SK-N-SH treated with all-trans-retinoic acid at 6 μM for 48 hours (cell line): ENCODE data around the gene CCNH.

Experiments used
- ATAC-seq: fragments of 200-7000 bp; cut with Tn5 transposase; 3 replicates; pipeline ENCODE4 v1.9.1; 2020; ENCODE audit warnings: mild to moderate bottlenecking, moderate library complexity
- BACH2 ChIP-seq: fragments of 250-450 bp; sonication (Bioruptor Pico); IDR thresholded peaks from 2 replicates; pipeline ENCODE4 v1.9.0; 2021; ENCODE audit warnings: mild to moderate bottlenecking, borderline replicate concordance
- CSDC2 ChIP-seq: fragments of 250-450 bp; sonication (Bioruptor Pico); IDR thresholded peaks from 2 replicates; pipeline ENCODE4 v1.5.0; 2020; ENCODE audit warnings: mild to moderate bottlenecking, moderate library complexity
- GLIS3 ChIP-seq: fragments of 250-450 bp; sonication (Bioruptor Pico); IDR thresholded peaks from 2 replicates; pipeline ENCODE4 v1.5.0; 2020; ENCODE audit warnings: mild to moderate bottlenecking, moderate library complexity
- ISL1 ChIP-seq: fragments of 250-450 bp; sonication (Bioruptor Pico); IDR thresholded peaks from 2 replicates; pipeline ENCODE4 v2.1.2; 2022; ENCODE audit warnings: mild to moderate bottlenecking, moderate library complexity
- OSR1 ChIP-seq: fragments of 250-450 bp; sonication (Bioruptor Pico); IDR thresholded peaks from 2 replicates; pipeline ENCODE4 v1.8.0; 2022; ENCODE audit warnings: moderate library complexity, mild to moderate bottlenecking, inconsistent platforms
- PPARA ChIP-seq: fragments of 250-450 bp; sonication (Bioruptor Pico); IDR thresholded peaks from 2 replicates; pipeline ENCODE4 v1.5.0; 2020; ENCODE audit warnings: mild to moderate bottlenecking, borderline replicate concordance
- RARB ChIP-seq: fragments of 250-450 bp; sonication (Bioruptor Pico); IDR thresholded peaks from 2 replicates; pipeline ENCODE4 v1.8.0; 2021; ENCODE audit warnings: mild to moderate bottlenecking, moderate library complexity
- SNAI2 ChIP-seq: fragments of 250-450 bp; sonication (Bioruptor Pico); IDR thresholded peaks from 2 replicates; pipeline ENCODE4 v1.5.0; 2020; ENCODE audit warnings: mild to moderate bottlenecking, moderate library complexity
- TCF4 ChIP-seq: fragments of 250-450 bp; sonication (Bioruptor Pico); IDR thresholded peaks from 2 replicates; pipeline ENCODE4 v1.8.0; 2021; ENCODE audit warnings: mild to moderate bottlenecking, moderate library complexity, borderline replicate concordance
- TOX ChIP-seq: fragments of 250-450 bp; sonication (Bioruptor Pico); IDR thresholded peaks from 2 replicates; pipeline ENCODE4 v1.8.0; 2021; ENCODE audit warnings: mild to moderate bottlenecking, moderate library complexity, borderline replicate concordance
- ZC3H10 ChIP-seq: fragments of 250-450 bp; sonication (Bioruptor Pico); IDR thresholded peaks from 2 replicates; pipeline ENCODE4 v1.5.1; 2021; ENCODE audit warnings: mild to moderate bottlenecking, moderate library complexity
- ZFP30 ChIP-seq: fragments of 450-650 bp; formaldehyde crosslinking; IDR thresholded peaks from 2 replicates; pipeline ENCODE4 v1.5.0; 2022; ENCODE audit warnings: mild to moderate bottlenecking, moderate library complexity
- ZNF565 ChIP-seq: fragments of 450-650 bp; formaldehyde crosslinking; conservative IDR thresholded peaks from 2 replicates; pipeline ENCODE4 v1.5.0; 2020; ENCODE audit warnings: low read depth, mild to moderate bottlenecking, moderate library complexity
- ZNF70 ChIP-seq: fragments of 450-650 bp; formaldehyde crosslinking; IDR thresholded peaks from 2 replicates; pipeline ENCODE4 v1.5.0; 2020; ENCODE audit warnings: mild to moderate bottlenecking, moderate library complexity
- ZNF8 ChIP-seq: fragments of 450-650 bp; formaldehyde crosslinking; IDR thresholded peaks from 2 replicates; pipeline ENCODE4 v1.5.0; 2020; ENCODE audit warnings: mild to moderate bottlenecking, moderate library complexity
- TF ChIP-seq, protein P1 (sequence below): fragments of 250-450 bp; sonication (Bioruptor Pico); IDR thresholded peaks from 2 replicates; pipeline ENCODE4 v1.5.0; 2020; ENCODE audit warnings: mild to moderate bottlenecking, moderate library complexity
- TF ChIP-seq, protein P2 (sequence below): fragments of 250-450 bp; sonication (Bioruptor Pico); IDR thresholded peaks from 2 replicates; pipeline ENCODE4 v1.5.1; 2021; ENCODE audit warnings: mild to moderate bottlenecking, moderate library complexity
- TF ChIP-seq, protein P3 (sequence below): fragments of 250-450 bp; sonication (Bioruptor Pico); IDR thresholded peaks from 2 replicates; pipeline ENCODE4 v1.8.0; 2020; ENCODE audit warnings: mild to moderate bottlenecking, moderate library complexity, borderline replicate concordance
- TF ChIP-seq, protein P4 (sequence below): fragments of 250-450 bp; sonication (Bioruptor Pico); IDR thresholded peaks from 2 replicates; pipeline ENCODE4 v1.8.0; 2021; ENCODE audit warnings: low read depth, mild to moderate bottlenecking, moderate library complexity, borderline replicate concordance
- TF ChIP-seq, protein P5 (sequence below): fragments of 250-450 bp; sonication (Bioruptor Pico); IDR thresholded peaks from 2 replicates; pipeline ENCODE4 v1.5.1; 2020; ENCODE audit warnings: low read depth, mild to moderate bottlenecking, moderate library complexity

The CCNH gene

DNA sequence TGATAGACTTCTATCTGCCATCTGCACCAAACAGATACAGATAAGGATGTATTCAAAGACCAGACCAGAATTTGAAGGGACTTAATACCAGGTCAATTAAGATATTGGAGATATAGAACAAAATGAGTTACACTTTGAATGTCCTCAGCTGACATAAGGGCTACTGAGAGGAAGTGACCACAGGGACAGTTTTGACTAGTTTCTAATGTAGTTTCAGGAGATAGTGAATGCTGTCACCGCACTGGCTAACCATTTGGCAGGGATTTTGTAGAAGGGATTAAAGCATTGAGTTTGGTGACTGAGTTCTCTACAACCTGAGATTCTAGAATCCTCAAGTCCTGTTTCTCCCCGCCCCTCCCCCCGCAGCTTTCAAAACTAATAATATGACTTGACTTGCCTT is 22.7 kb downstream of the CCNH start:
- ATAC-seq, result no peak
- TF ChIP-seq ZNF70 (CRISPR knock-in tag) (no peak), GLIS3 (no peak), SNAI2 (no peak), OSR1 (CRISPR knock-in tag) (no peak), ISL1 (CRISPR knock-in tag) (no peak), RARB (CRISPR knock-in tag) (no peak), ZNF8 (CRISPR knock-in tag) (no peak), ZC3H10 (CRISPR knock-in tag) (no peak), ZNF565 (no peak), PPARA (CRISPR knock-in tag) (no peak), TOX (no peak), CSDC2 (CRISPR knock-in tag) (no peak)
- TF ChIP-seq, protein P1, sequence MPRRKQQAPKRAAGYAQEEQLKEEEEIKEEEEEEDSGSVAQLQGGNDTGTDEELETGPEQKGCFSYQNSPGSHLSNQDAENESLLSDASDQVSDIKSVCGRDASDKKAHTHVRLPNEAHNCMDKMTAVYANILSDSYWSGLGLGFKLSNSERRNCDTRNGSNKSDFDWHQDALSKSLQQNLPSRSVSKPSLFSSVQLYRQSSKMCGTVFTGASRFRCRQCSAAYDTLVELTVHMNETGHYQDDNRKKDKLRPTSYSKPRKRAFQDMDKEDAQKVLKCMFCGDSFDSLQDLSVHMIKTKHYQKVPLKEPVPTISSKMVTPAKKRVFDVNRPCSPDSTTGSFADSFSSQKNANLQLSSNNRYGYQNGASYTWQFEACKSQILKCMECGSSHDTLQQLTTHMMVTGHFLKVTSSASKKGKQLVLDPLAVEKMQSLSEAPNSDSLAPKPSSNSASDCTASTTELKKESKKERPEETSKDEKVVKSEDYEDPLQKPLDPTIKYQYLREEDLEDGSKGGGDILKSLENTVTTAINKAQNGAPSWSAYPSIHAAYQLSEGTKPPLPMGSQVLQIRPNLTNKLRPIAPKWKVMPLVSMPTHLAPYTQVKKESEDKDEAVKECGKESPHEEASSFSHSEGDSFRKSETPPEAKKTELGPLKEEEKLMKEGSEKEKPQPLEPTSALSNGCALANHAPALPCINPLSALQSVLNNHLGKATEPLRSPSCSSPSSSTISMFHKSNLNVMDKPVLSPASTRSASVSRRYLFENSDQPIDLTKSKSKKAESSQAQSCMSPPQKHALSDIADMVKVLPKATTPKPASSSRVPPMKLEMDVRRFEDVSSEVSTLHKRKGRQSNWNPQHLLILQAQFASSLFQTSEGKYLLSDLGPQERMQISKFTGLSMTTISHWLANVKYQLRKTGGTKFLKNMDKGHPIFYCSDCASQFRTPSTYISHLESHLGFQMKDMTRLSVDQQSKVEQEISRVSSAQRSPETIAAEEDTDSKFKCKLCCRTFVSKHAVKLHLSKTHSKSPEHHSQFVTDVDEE (CRISPR knock-in tag), result no peak
- TF ChIP-seq, protein P2, sequence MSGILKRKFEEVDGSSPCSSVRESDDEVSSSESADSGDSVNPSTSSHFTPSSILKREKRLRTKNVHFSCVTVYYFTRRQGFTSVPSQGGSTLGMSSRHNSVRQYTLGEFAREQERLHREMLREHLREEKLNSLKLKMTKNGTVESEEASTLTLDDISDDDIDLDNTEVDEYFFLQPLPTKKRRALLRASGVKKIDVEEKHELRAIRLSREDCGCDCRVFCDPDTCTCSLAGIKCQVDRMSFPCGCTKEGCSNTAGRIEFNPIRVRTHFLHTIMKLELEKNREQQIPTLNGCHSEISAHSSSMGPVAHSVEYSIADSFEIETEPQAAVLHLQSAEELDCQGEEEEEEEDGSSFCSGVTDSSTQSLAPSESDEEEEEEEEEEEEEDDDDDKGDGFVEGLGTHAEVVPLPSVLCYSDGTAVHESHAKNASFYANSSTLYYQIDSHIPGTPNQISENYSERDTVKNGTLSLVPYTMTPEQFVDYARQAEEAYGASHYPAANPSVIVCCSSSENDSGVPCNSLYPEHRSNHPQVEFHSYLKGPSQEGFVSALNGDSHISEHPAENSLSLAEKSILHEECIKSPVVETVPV (CRISPR knock-in tag), result no peak

DNA sequence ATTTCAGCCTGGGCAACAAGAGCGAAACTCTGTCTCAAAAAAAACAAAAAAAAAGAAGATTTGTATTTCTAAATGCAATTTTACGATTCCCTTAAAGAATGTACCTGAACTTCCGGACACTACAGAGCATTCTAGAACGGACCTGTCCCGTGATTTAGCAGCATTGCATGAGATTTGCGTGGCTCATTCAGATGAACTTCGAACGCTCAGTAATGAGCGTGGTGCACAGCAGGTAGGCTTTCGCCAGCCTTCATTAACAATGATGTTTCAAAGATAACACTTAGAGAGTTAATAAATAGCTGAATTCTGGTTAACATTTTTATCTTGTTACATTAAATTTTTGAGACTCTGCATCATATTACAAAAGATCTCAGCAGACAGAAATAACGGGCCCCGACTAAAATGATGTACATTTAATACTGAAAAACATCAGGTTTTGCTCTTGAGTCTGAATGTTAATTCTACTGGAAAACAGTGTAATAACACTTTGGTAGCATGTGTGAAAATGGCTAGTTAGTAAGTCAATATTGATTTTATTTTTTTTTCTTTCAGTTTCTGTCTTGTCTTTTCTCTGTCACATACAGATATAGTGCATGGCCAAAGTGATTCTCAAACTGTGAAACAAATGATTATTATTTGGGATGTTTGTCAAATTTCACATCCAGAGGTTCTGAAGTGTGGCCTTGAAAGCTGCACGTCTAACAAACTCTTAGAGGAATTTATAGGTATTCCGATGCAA is 23.3 kb downstream of the CCNH start:
- TF ChIP-seq BACH2 (no peak), CSDC2 (CRISPR knock-in tag) (no peak), ZFP30 (CRISPR knock-in tag) (no peak), TCF4 (CRISPR knock-in tag) (no peak), RARB (CRISPR knock-in tag) (no peak), SNAI2 (no peak), GLIS3 (no peak), PPARA (CRISPR knock-in tag) (no peak), ZNF70 (CRISPR knock-in tag) (no peak), ISL1 (CRISPR knock-in tag) (no peak)
- TF ChIP-seq, protein P3, sequence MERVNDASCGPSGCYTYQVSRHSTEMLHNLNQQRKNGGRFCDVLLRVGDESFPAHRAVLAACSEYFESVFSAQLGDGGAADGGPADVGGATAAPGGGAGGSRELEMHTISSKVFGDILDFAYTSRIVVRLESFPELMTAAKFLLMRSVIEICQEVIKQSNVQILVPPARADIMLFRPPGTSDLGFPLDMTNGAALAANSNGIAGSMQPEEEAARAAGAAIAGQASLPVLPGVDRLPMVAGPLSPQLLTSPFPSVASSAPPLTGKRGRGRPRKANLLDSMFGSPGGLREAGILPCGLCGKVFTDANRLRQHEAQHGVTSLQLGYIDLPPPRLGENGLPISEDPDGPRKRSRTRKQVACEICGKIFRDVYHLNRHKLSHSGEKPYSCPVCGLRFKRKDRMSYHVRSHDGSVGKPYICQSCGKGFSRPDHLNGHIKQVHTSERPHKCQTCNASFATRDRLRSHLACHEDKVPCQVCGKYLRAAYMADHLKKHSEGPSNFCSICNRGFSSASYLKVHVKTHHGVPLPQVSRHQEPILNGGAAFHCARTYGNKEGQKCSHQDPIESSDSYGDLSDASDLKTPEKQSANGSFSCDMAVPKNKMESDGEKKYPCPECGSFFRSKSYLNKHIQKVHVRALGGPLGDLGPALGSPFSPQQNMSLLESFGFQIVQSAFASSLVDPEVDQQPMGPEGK (CRISPR knock-in tag), result no peak
- TF ChIP-seq, protein P4, sequence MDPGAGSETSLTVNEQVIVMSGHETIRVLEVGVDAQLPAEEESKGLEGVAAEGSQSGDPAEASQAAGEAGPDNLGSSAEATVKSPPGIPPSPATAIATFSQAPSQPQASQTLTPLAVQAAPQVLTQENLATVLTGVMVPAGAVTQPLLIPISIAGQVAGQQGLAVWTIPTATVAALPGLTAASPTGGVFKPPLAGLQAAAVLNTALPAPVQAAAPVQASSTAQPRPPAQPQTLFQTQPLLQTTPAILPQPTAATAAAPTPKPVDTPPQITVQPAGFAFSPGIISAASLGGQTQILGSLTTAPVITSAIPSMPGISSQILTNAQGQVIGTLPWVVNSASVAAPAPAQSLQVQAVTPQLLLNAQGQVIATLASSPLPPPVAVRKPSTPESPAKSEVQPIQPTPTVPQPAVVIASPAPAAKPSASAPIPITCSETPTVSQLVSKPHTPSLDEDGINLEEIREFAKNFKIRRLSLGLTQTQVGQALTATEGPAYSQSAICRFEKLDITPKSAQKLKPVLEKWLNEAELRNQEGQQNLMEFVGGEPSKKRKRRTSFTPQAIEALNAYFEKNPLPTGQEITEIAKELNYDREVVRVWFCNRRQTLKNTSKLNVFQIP (CRISPR knock-in tag), result no peak
- TF ChIP-seq, protein P5, sequence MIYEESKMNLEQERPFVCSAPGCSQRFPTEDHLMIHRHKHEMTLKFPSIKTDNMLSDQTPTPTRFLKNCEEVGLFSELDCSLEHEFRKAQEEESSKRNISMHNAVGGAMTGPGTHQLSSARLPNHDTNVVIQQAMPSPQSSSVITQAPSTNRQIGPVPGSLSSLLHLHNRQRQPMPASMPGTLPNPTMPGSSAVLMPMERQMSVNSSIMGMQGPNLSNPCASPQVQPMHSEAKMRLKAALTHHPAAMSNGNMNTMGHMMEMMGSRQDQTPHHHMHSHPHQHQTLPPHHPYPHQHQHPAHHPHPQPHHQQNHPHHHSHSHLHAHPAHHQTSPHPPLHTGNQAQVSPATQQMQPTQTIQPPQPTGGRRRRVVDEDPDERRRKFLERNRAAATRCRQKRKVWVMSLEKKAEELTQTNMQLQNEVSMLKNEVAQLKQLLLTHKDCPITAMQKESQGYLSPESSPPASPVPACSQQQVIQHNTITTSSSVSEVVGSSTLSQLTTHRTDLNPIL (CRISPR knock-in tag), result no peak
- TF ChIP-seq, protein P2 (CRISPR knock-in tag), result no peak
- TF ChIP-seq, all 23 proteins: peak for 0
- ATAC-seq, result no peak
